NCI-H1694 treated with DMSO at 0.1 percent for 48 hours (cell line): Measurements from ENCODE around the gene CPEB1.
"Not testable (repeated sequence)": the region's sequence is repeated elsewhere in the genome, so short reads cannot be mapped to it uniquely, and the experiment has no call there.

Experiments
- DNase-seq: peaks from one replicate; lab custom pipeline; 2025; lab: John Stamatoyannopoulos, UW

Gene CPEB1

GRCh38 chr15:82545002-82545401 lies 102.2 kb downstream of the CPEB1 start:
- no peak for DNase-seq

GRCh38 chr15:82544431-82544830 lies 102.7 kb downstream of the CPEB1 start:
- DNase-seq: no peak

DNA sequence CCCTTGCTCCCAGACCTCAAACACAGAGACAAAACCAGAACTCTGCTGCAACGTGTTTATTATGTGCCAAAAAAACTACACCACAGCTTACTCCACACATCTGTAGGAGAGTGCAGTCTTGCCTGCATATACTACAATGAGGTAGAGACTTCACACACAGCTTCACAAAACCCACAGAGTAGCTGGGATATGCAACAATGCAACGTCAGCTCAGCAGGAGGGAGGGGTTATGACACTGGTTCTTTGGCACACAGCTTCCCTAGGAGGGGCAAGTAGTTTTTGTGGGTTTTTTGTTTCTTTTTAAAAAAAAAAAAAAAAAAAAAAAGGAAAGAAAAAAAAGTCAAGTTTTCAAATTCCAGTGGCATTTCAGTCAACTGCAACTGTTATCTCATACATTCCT lies 104.0 kb downstream of the CPEB1 start:
- DNase-seq: no peak

DNA sequence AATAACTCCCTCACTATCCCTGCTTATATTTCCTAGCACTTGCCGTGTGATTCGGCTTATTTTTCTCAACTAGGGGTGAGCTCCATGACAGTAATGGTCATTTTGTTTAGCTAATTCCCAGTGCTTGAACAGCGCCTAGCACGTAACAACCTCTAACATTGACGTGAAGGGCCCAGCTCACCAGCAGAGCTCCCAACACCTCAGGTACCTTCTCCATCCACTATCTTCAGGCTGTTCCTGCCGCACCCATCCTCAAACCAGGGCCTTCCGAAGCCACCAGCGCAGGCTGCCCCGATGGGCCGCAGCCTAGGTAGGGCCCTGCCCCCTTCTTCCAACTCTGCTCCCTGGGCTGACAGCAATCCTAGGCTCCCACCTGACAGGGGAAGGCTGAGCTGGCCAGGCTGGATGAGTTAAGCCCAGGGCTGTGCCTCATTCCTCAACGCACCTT lies 106.2 kb downstream of the CPEB1 start:
- no peak for DNase-seq

- DNase-seq: no peak
These were observed 106.8 kb downstream of the CPEB1 start, which contains the start of gene RPS17 for GRCh38 chr15:82540055-82540983. Gene RPS17, minus strand, starts transcription at chr15:82540457. Its CDS starts 29 bp downstream, at chr15:82540428.

DNA sequence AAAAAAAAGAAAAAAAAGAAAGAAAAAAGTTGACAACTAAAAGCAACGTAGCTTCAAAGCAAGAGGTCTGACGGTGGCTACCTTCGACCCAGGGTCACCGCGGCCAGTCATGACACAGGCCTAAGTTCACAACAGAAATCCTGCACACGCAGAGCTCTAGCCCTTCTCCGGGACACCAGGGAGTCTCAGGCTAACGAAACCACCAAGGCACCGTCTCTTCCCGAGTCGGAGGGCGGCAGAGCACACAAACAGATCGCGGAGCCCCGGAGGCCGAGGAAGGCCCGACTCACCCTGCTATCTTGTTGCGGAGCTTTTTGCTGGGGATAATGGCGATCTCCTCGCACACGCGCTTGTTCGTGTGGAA lies 107.5 kb downstream of the CPEB1 start:
- no peak for DNase-seq

DNA sequence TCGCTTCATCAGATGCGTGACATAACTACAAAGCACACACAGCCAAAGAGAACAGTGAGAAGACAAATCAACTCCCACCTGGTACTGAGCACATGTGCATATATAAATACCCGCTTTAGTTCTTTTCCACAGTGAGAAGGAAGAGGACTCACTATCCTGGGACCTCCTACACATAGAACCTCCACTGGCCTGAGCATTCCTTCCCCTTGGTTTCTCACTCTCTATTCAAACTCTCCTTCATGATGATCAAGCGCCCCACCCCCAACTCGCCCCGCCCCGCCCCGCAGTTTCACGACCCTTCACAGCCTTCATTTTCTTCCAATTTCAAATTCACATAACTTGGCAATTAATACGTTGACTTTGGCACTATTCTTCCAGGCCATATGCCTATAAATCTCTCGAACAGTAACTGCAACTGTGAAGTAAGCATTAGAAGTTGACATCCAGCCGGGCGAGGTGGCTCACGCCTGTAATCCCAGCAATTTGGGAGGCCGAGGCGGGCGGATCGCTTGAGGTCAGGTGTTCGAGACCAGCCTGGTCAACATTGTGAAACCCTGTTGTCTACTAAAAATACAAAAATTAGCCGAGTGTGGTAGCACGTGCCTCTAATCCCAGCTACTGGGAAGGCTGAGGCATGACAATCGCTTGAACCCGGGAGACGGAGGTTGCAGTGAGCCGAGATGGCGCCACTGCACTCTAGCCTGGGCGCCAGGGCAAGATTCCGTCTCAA lies 108.0 kb downstream of the CPEB1 start:
- no peak for DNase-seq

- no peak for DNase-seq
These were observed 109.7 kb downstream of the CPEB1 start for GRCh38 chr15:82537351-82537908.

DNA sequence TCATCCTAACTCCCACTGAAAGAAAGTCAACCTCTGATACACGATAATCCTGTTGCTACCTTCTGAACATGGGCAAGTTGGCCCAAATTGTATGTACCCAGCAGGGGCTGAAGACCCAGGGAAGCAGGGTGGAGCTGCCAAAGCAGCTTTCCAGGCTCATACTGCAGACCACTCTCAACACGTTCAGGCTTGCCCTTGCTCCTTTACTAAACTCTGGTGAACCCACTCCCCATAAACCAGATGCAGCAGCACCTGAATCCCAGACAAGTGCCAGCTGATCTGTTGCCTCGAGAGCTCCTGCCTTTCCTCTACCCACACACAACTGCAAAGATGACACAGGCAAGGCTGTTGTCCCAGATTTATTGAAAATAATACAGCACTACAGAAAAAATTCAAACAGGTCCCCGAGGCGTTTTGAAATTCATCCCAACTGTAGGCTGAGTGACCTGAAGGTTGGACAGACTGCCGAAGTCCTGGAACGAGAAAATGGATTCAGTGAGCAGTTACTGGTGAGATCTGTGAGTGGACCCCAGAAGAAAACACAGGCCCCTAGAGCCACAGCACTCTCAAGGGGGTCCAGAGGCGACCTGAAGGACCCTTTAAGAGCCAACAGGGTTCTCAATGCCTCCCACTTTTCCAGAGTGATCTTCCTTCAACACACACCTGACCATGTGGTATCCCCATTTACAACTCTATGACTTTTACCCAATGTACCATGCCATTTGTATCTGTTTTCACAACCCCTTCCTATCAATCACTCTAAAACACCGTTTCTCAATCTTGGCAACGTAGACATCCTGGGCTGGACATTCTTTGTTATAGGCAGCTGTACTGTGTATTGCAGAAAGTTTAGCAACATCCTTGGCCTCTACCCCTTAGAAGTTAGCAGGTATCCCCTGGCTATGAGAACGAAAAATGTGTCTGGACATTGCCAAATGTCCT lies 110.5 kb downstream of the CPEB1 start:
- no peak for DNase-seq

GRCh38 chr15:82535566-82536408 lies 111.4 kb downstream of the CPEB1 start:
- DNase-seq: no peak

GRCh38 chr15:82535151-82535550 lies 112.0 kb downstream of the CPEB1 start:
- not testable (repeated sequence) for DNase-seq

DNA sequence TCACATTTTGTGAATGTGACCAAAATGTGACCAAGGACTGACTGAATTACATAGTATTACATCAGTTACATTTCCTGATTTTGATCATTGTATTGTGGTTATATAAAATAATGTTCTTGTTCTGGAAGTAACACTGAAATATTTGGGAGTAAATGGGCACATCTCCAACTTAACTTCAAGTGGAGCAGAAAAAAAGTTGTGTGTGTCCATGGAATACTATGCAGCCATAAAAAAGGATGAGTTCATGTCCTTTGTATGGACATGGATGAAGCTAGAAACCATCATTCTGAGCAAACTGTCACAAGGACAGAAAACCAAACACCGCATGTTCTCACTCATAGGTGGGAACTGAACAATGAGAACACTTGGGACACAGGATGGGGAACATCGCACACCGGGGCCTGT lies 112.7 kb downstream of the CPEB1 start:
- DNase-seq: not testable (repeated sequence)

DNA sequence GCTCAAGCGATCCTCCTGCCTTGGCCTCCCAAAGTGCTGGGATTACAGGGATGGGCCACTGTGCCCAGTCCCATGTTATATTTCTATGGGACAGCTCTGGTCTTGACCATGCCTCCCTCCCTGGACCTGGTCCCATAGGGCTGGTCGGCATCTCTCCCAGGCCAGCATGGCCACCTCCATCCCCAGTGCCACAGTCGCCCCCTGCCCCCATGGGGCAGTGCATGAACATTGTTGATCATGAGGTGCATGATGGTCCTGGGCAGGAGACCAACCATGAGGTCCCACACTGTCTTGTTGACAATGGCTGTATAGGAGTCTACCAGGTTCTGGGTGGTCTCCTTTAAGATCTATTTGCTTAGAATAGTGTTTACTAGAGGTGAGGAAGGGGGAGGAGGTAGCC lies 113.4 kb downstream of the CPEB1 start:
- no peak for DNase-seq

GRCh38 chr15:82532991-82533481 lies 114.1 kb downstream of the CPEB1 start:
- DNase-seq: no peak

GRCh38 chr15:82532383-82532990 lies 114.7 kb downstream of the CPEB1 start:
- no peak for DNase-seq

- no peak for DNase-seq
These were observed 115.4 kb downstream of the CPEB1 start for GRCh38 chr15:82531496-82532382.

DNA sequence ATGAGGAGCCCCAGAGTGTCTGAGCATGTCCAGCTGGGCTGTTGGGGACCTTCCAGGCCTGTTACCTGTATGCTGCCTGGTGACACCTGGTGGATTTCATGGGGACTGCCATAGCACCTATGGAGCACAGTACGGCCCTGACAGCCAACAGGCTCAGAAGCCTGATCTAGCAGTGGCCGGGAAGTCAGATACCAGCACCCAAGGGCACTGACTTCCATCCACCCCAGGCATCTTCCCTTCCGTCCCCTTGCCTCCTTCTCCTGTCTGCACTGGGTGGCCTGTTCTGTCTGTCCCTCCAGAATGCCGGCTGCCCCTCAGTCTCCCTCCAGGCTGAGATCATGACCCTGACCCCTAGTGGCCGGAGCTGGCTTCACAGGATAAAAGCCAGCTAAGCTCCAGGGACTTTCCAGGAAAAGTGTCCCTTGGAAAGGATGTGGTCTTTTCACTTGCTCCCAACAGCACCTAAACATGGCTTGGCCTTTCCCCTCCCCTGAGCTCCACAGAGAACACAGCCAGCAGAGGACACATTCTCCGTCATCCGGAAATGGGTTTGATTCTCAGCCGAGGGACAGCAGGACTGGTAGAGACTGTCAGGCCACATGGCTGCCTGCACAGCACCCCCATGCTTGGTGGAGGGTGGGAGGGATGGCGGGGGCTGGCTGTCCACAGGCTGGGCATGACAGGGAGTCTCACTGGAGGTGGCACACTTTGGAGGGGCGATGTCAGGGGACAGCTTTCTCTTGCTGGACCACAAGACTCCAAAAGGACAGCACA lies 116.4 kb downstream of the CPEB1 start:
- DNase-seq: no peak

DNA sequence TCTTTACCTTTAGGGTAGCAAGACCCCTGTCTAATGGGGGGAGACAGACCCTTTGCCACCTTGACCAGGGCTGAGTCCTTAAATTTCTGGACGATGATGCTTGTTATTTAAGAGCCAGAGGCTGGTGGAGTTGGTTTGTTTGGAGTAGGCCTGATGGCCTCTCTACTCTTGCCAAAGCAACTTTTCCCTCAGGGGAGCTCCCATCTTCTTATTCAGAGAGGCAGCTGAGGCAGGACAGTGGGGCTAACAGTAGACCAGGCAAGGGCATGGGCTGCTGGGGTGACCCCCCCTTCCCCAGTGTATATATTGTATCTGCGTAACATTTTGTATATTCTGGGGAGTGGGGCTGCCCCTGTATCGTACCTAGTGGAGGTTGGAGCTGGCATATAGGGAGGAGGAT lies 117.2 kb downstream of the CPEB1 start:
- no peak for DNase-seq
